HG03558 (cell line): Measurements from ENCODE around the gene HAAO.
A peak's percentile ranks its signal among the peaks of the same experiment; 100 is the strongest.

ENCODE experiments used
- ATAC-seq: cut with Tn5 transposase; IDR thresholded peaks from one replicate; pipeline ENCODE4 v1.9.1; 2021; ENCODE audit warnings: moderate number of reproducible peaks; ENCODE audit not compliant: unreplicated experiment; ENCODE audit errors: extremely low read depth

HAAO gene

GRCh38 chr2:42815726-42816125 lies 23.3 kb upstream of the HAAO start:
- no peak for ATAC-seq

- ATAC-seq, result no peak
Measured at GRCh38 chr2:42813763-42814162, 21.4 kb upstream of the HAAO start.

- ATAC-seq, result no peak
Measured at GRCh38 chr2:42812899-42813479, 20.6 kb upstream of the HAAO start.

GRCh38 chr2:42810971-42811811 lies 18.8 kb upstream of the HAAO start:
- ATAC-seq, result no peak

- peak; percentile 60 for ATAC-seq
Measured at GRCh38 chr2:42810121-42810970, 18.0 kb upstream of the HAAO start.

- peak; percentile 22 for ATAC-seq
Measured at GRCh38 chr2:42809819-42810120, 17.4 kb upstream of the HAAO start.

GRCh38 chr2:42809131-42809818 lies 16.9 kb upstream of the HAAO start:
- no peak for ATAC-seq

GRCh38 chr2:42808301-42808700 lies 15.9 kb upstream of the HAAO start:
- ATAC-seq, result no peak

- no peak for ATAC-seq
Measured at GRCh38 chr2:42806786-42807185, 14.4 kb upstream of the HAAO start.

GRCh38 chr2:42804891-42805290 lies 12.5 kb upstream of the HAAO start:
- no peak for ATAC-seq

GRCh38 chr2:42804338-42804737 lies 12.0 kb upstream of the HAAO start:
- ATAC-seq, result no peak

- ATAC-seq, result no peak
Measured at GRCh38 chr2:42802150-42802549, 9.8 kb upstream of the HAAO start.

GRCh38 chr2:42801381-42801780 lies 9.0 kb upstream of the HAAO start:
- no peak for ATAC-seq

GRCh38 chr2:42800981-42801380 lies 8.6 kb upstream of the HAAO start:
- ATAC-seq, result no peak

- no peak for ATAC-seq
Measured at GRCh38 chr2:42800461-42800962, 8.1 kb upstream of the HAAO start.

- no peak for ATAC-seq
Measured at GRCh38 chr2:42799881-42800280, 7.5 kb upstream of the HAAO start.

GRCh38 chr2:42797281-42797680 lies 4.9 kb upstream of the HAAO start:
- ATAC-seq, result no peak

GRCh38 chr2:42796427-42797248 lies 4.3 kb upstream of the HAAO start:
- peak; percentile 25 for ATAC-seq

GRCh38 chr2:42795841-42796301 lies 3.5 kb upstream of the HAAO start:
- peak; percentile 30 for ATAC-seq
